K562 (cell line): ENCODE data around the gene VWA8. TPM values are rescaled to one million over a fixed set of nuclear protein-coding genes. Genes with fewer than 3 reads are reported as not detected.

Source experiments
- ATAC-seq: fragments of 200-7000 bp; cut with Tn5 transposase; 3 replicates; pipeline ENCODE4 v1.9.1; 2020; ENCODE audit warnings: moderate library complexity
- BruUV-seq: library from RNA; stranded (reverse); fragments of 400-500 nt; replicated peaks from 2 replicates; lab custom pipeline; 2021; lab: Mats Ljungman, UMichigan
- CTCF ChIA-PET: fragments of 300-600 bp; formaldehyde crosslinking; extraction: SDS; loops from one replicate; lab custom pipeline; 2021; ENCODE audit warnings: low intra/inter-chr PET ratio; lab: Yijun Ruan, JAX
- POLR2A ChIA-PET: fragments of 300-600, 350-650 bp; sonication (Branson Sonifier 250); formaldehyde crosslinking; extraction: SDS; loops from one replicate; lab custom pipeline; 2021; ENCODE audit warnings: antibody characterized with exemption, inconsistent platforms; lab: Yijun Ruan, JAX
- DNase-seq, 4 experiments: peaks; one replicate each; pipeline versions ENCODE4 v3.0.0 to v3.0.0-alpha.2; 2011 to 2018; ENCODE audit warnings: low spot score in 3 of 4, mixed read lengths in 3 of 4; ENCODE audit errors: extremely low read depth in 1 of 4
- FAIRE-seq: peaks from 2 replicates; lab custom pipeline; 2011; peaks lifted over from hg19 to GRCh38; lab: Jason Lieb, UNC
- H2AFZ ChIP-seq: 2 replicates; pipeline ENCODE4 v1.6.0; 2011; ENCODE audit warnings: low read depth, low read length, control low read depth, inconsistent platforms
- H3K27ac ChIP-seq: fragments of 200-600 bp; 3 replicates; pipeline ENCODE4 v1.8.0; 2011; ENCODE audit warnings: low read depth, mild to moderate bottlenecking, control low read depth, inconsistent platforms, low read length, moderate library complexity, mixed read lengths; ENCODE audit errors: extremely low read depth
- H3K27me3 ChIP-seq, 2 experiments: fragments of 300-600 bp in 1 of 2; 2 replicates in 1 of 2; 3 replicates in 1 of 2; pipeline versions ENCODE4 v1.6.0 to v1.8.0; 2011; ENCODE audit warnings: inconsistent platforms in 2 of 2, low read length in 2 of 2, mild to moderate bottlenecking in 1 of 2, mixed read lengths in 1 of 2, moderate library complexity in 1 of 2; ENCODE audit not compliant: control insufficient read depth in 2 of 2, insufficient read depth in 2 of 2
- H3K36me3 ChIP-seq: fragments of 300-600 bp; 3 replicates; pipeline ENCODE4 v1.8.0; 2011; ENCODE audit warnings: mild to moderate bottlenecking, low read length, inconsistent platforms; ENCODE audit not compliant: control insufficient read depth, insufficient read depth
- H3K4me1 ChIP-seq, 2 experiments: fragments of 200-600 bp in 1 of 2; replicated peaks in 1 of 2; 2 replicates in 1 of 2; 3 replicates in 1 of 2; pipeline versions ENCODE4 v1.5.1 to v1.8.0; 2011; ENCODE audit warnings: inconsistent platforms in 2 of 2, low read length in 2 of 2, mild to moderate bottlenecking in 1 of 2, mixed read lengths in 1 of 2, moderate library complexity in 1 of 2; ENCODE audit not compliant: control insufficient read depth in 2 of 2, insufficient read depth in 2 of 2
- H3K4me2 ChIP-seq: 2 replicates; pipeline ENCODE4 v1.6.1; 2011; ENCODE audit warnings: low read length, control low read depth, inconsistent platforms, mixed read lengths; ENCODE audit not compliant: insufficient read depth
- H3K4me3 ChIP-seq: fragments of 200-600 bp; sonication (generic), shearing (Covaris generic); 2 replicates; pipeline ENCODE4 v1.5.1; 2016; ENCODE audit warnings: control low read depth, inconsistent platforms
- H3K79me2 ChIP-seq: fragments of 200-600 bp; 3 replicates; pipeline ENCODE4 v1.8.0; 2011; ENCODE audit warnings: low read length, inconsistent platforms; ENCODE audit not compliant: control insufficient read depth, insufficient read depth
- H3K9ac ChIP-seq, 2 experiments: 2 replicates each; pipeline versions ENCODE4 v1.6.0 to v1.6.1; 2011; ENCODE audit warnings: low read depth in 2 of 2, low read length in 2 of 2, control low read depth in 1 of 2, inconsistent platforms in 1 of 2, mild to moderate bottlenecking in 1 of 2, mixed read lengths in 1 of 2; ENCODE audit not compliant: insufficient read depth in 1 of 2
- H3K9me1 ChIP-seq: one replicate; pipeline ENCODE4 v1.6.0; 2011; ENCODE audit warnings: inconsistent platforms, mild to moderate bottlenecking, low read length, moderate library complexity; ENCODE audit not compliant: control insufficient read depth, insufficient read depth
- H3K9me3 ChIP-seq: replicated peaks from 2 replicates; pipeline ENCODE4 v1.5.1; 2011; ENCODE audit warnings: low read depth, low read length, inconsistent platforms; ENCODE audit not compliant: control insufficient read depth, insufficient read depth
- H4K20me1 ChIP-seq: replicated peaks from 2 replicates; pipeline ENCODE4 v1.6.1; 2011; ENCODE audit warnings: low read length, inconsistent platforms, mixed read lengths; ENCODE audit not compliant: control insufficient read depth, insufficient read depth
- ATF4 ChIP-seq: fragments of 450-650 bp; formaldehyde crosslinking; IDR thresholded peaks from 2 replicates; pipeline ENCODE4 v1.4.0; 2022; ENCODE audit warnings: mild to moderate bottlenecking, moderate library complexity
- BACH1 ChIP-seq: fragments of 200-800 bp; sonication (Bioruptor generic); IDR thresholded peaks from 2 replicates; pipeline ENCODE4 v1.6.1; 2016; ENCODE audit warnings: missing genetic modification characterization, missing compliant biosample characterization
- EWSR1 ChIP-seq: fragments of 450-650 bp; IDR thresholded peaks from 2 replicates; pipeline ENCODE4 v1.6.1; 2018; ENCODE audit warnings: borderline replicate concordance, mild to moderate bottlenecking, low read depth, moderate library complexity; ENCODE audit not compliant: partially characterized antibody
- MXI1 ChIP-seq: IDR thresholded peaks from 2 replicates; pipeline ENCODE4 v1.6.1; 2011; ENCODE audit warnings: low read depth, mild to moderate bottlenecking, improper control_type of control experiment, low read length
- PHTF2 ChIP-seq: fragments of 250-450 bp; sonication (Bioruptor Pico); IDR thresholded peaks from 2 replicates; pipeline ENCODE4 v1.5.0; 2021; ENCODE audit warnings: mild to moderate bottlenecking
- SMAD3 ChIP-seq: fragments of 450-650 bp; formaldehyde crosslinking; conservative IDR thresholded peaks from 2 replicates; pipeline ENCODE4 v1.4.0; 2020; ENCODE audit warnings: mild to moderate bottlenecking
- STAT5A ChIP-seq: IDR thresholded peaks from 2 replicates; pipeline ENCODE4 v1.6.1; 2012; ENCODE audit warnings: low read length, inconsistent platforms, borderline replicate concordance
- ZFPM2 ChIP-seq: fragments of 250-450 bp; sonication (Bioruptor Pico); IDR thresholded peaks from 2 replicates; pipeline ENCODE4 v1.5.1; 2022; ENCODE audit warnings: mild to moderate bottlenecking
- ZNF696 ChIP-seq: fragments of 250-450 bp; sonication (Bioruptor Pico); conservative IDR thresholded peaks from 2 replicates; pipeline ENCODE4 v1.4.0; 2020; ENCODE audit warnings: mild to moderate bottlenecking, moderate library complexity
- WGBS: fragments of 100-300 bp; shearing (Covaris generic); methylation state at CpG from one replicate; pipeline ENCODE4 v1.1.6; 2016; ENCODE audit warnings: low coverage, mixed read lengths; ENCODE audit not compliant: insufficient coverage; ENCODE audit errors: missing lambda C conversion rate; 5-methylcytosine and 5-hydroxymethylcytosine counted together
- in situ Hi-C: fragments of 300-500 bp; cut with MboI; formaldehyde crosslinking; loops from 4 replicates; pipeline ENCODE4 v1.15.0; 2018; ENCODE audit warnings: inconsistent platforms, mixed read lengths
- intact Hi-C: fragments of 100-400 bp; cut with micrococcal nuclease; formaldehyde crosslinking; loops from 2 replicates; pipeline ENCODE4 v1.14.2; 2022
- polyA plus RNA-seq, 8 experiments: library from polyadenylated mRNA; depleted of rRNA in 4 of 8; stranded (reverse) in 5 of 8; unstranded in 3 of 8; fragments of >200 nt; fragmentation: Nextera tagmentation in 2 of 8; fragmentation: Illumina TruSeq in 1 of 8; extraction: Ambion mirVana in 2 of 8; extraction: Trizol in 1 of 8; gene quantifications; 2 replicates each; pipeline versions ENCODE4 v1.2.1 to v1.2.3, GENCODE V29; 2011 to 2014; ENCODE audit warnings: inconsistent platforms in 1 of 8, missing spikeins in 1 of 8
- total RNA-seq, 7 experiments: library from RNA; depleted of rRNA in 6 of 7; stranded (reverse); fragments of >200 nt in 6 of 7; fragmentation: Illumina TruSeq in 2 of 7; extraction: Trizol in 2 of 7; gene quantifications; 2 replicates each; pipeline versions ENCODE4 v1.2.1 to v1.2.3, GENCODE V29; 2011 to 2021; ENCODE audit warnings: low replicate concordance in 1 of 7
- TF ChIP-seq, protein P1 (sequence below): sonication (generic); formaldehyde crosslinking; IDR thresholded peaks from 2 replicates; pipeline ENCODE4 v1.8.0; 2023; ENCODE audit warnings: mild to moderate bottlenecking, missing genetic modification reagents

Gene VWA8
- total and polyA plus RNA-seq, 9 of the 15 experiments (the other 6 are each of a cell fraction or from before 2014, with no cell fraction given): 2.1 to 18.5 (median 13.3) TPM

DNA sequence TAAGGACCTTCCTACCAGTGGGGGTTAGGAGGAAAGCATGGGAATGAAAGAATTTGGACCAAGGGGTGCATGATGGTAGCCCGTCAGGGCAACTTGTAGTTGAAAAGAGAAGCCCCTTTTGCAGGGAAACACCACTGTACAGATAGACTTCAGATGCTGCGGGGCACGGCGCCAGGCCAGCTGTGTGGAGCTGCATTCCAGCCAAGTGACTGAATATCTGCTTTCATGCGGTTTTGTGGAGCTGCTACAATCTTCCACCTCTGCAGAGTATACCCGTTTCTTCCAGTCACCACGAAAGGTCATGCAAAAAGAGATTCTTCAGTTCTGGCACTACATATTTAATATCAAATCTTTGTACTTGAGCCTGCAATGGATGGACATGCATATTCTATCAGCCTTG lies 398.8 kb downstream of the VWA8 start:
- Histone ChIP-seq H3K36me3 (no peaks in the 10 kb centered on the region), H4K20me1 (no peaks in the 10 kb centered on the region), H3K9ac (no peak overlapping the region), H3K79me2 (no peaks in the 10 kb centered on the region), H3K4me3 (no peak overlapping the region), H3K9me3 (no peaks in the 10 kb centered on the region), H3K27me3 (no peaks in the 10 kb centered on the region), H3K9me1 (no peaks in the 10 kb centered on the region), H3K4me2 (no peak overlapping the region), H3K4me1 (no peaks in the 10 kb centered on the region; a peak in 2 of 5 replicates), H2AFZ (no peak overlapping the region), H3K27ac (no peak overlapping the region)
- ATAC-seq (no peak), FAIRE-seq (no peak), DNase-seq (no peak)
- no TSS peak for BruUV-seq
- ChIA-PET CTCF (no interaction called here), POLR2A (interaction anchor here (0.7 kb wide), 1 partner anchor 813 kb away, joined by 5 read pairs; no protein-coding TSS in a partner anchor)
- 75% methylated on average over 7 of the region's 7 CpGs for WGBS
- no peak for TF ChIP-seq SMAD3 (CRISPR knock-in tag)
- no peak for TF ChIP-seq ZFPM2
- no peak for TF ChIP-seq STAT5A
- no peak for TF ChIP-seq ATF4 (CRISPR knock-in tag)
- intact Hi-C loops (no loop called here), in situ Hi-C loops (no loop called here)

- TF ChIP-seq PHTF2 (CRISPR knock-in tag) (no peak), ZNF696 (CRISPR knock-in tag) (no peak), EWSR1 (no peak), BACH1 (tag) (no peak), MXI1 (no peak)
- TF ChIP-seq, protein P1, sequence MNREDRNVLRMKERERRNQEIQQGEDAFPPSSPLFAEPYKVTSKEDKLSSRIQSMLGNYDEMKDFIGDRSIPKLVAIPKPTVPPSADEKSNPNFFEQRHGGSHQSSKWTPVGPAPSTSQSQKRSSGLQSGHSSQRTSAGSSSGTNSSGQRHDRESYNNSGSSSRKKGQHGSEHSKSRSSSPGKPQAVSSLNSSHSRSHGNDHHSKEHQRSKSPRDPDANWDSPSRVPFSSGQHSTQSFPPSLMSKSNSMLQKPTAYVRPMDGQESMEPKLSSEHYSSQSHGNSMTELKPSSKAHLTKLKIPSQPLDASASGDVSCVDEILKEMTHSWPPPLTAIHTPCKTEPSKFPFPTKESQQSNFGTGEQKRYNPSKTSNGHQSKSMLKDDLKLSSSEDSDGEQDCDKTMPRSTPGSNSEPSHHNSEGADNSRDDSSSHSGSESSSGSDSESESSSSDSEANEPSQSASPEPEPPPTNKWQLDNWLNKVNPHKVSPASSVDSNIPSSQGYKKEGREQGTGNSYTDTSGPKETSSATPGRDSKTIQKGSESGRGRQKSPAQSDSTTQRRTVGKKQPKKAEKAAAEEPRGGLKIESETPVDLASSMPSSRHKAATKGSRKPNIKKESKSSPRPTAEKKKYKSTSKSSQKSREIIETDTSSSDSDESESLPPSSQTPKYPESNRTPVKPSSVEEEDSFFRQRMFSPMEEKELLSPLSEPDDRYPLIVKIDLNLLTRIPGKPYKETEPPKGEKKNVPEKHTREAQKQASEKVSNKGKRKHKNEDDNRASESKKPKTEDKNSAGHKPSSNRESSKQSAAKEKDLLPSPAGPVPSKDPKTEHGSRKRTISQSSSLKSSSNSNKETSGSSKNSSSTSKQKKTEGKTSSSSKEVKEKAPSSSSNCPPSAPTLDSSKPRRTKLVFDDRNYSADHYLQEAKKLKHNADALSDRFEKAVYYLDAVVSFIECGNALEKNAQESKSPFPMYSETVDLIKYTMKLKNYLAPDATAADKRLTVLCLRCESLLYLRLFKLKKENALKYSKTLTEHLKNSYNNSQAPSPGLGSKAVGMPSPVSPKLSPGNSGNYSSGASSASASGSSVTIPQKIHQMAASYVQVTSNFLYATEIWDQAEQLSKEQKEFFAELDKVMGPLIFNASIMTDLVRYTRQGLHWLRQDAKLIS: no peak
- no peaks in the 10 kb centered on the region for H3K9me1 ChIP-seq
- BruUV-seq: no TSS peak
- intact Hi-C loops (no loop called here), in situ Hi-C loops (no loop called here)
- no peak overlapping the region for H3K4me3 ChIP-seq
- H3K4me2 ChIP-seq: no peak overlapping the region
- no peaks in the 10 kb centered on the region for H3K27me3 ChIP-seq
- no peaks in the 10 kb centered on the region for H3K36me3 ChIP-seq
- CTCF ChIA-PET: no interaction called here
- WGBS: 49% methylated on average over 3 of the region's 4 CpGs
- H3K9ac ChIP-seq: no peak overlapping the region
- FAIRE-seq (no peak), ATAC-seq (no peak), DNase-seq (no peak)
- H2AFZ ChIP-seq: no peak overlapping the region
- no peaks in the 10 kb centered on the region; a peak in 2 of 5 replicates for H3K4me1 ChIP-seq
- no peak overlapping the region for H3K27ac ChIP-seq
- no peaks in the 10 kb centered on the region for H4K20me1 ChIP-seq
- POLR2A ChIA-PET: interaction anchor here (0.6 to 1.4 kb wide), 2 partner anchors 8 to 176 kb away, joined by 3 to 4 read pairs; no protein-coding TSS in a partner anchor
- no peaks in the 10 kb centered on the region for H3K9me3 ChIP-seq
- no peaks in the 10 kb centered on the region for H3K79me2 ChIP-seq
Measured at GRCh38 chr13:41561170-41561569, 399.7 kb downstream of the VWA8 start.
